Vein endothelial cell (primary cell): Measurements from ENCODE around the gene CHADL. TPM values are rescaled to one million over a fixed set of nuclear protein-coding genes. Genes with fewer than 3 reads are reported as not detected.

ENCODE experiments used
- small RNA-seq: library from RNA; depleted of rRNA; stranded (forward); fragments of <200 nt; gene quantifications from one replicate; pipeline ENCODE3, GENCODE V24; 2012
- total RNA-seq: library from RNA; depleted of rRNA; stranded (reverse); fragments of >200 nt; gene quantifications from 2 replicates; pipeline ENCODE4 v1.2.3, GENCODE V29; 2012

Gene CHADL, protein sequence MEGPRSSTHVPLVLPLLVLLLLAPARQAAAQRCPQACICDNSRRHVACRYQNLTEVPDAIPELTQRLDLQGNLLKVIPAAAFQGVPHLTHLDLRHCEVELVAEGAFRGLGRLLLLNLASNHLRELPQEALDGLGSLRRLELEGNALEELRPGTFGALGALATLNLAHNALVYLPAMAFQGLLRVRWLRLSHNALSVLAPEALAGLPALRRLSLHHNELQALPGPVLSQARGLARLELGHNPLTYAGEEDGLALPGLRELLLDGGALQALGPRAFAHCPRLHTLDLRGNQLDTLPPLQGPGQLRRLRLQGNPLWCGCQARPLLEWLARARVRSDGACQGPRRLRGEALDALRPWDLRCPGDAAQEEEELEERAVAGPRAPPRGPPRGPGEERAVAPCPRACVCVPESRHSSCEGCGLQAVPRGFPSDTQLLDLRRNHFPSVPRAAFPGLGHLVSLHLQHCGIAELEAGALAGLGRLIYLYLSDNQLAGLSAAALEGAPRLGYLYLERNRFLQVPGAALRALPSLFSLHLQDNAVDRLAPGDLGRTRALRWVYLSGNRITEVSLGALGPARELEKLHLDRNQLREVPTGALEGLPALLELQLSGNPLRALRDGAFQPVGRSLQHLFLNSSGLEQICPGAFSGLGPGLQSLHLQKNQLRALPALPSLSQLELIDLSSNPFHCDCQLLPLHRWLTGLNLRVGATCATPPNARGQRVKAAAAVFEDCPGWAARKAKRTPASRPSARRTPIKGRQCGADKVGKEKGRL
- 0.98 and 1.4 TPM in 2 replicates for total RNA-seq

DNA sequence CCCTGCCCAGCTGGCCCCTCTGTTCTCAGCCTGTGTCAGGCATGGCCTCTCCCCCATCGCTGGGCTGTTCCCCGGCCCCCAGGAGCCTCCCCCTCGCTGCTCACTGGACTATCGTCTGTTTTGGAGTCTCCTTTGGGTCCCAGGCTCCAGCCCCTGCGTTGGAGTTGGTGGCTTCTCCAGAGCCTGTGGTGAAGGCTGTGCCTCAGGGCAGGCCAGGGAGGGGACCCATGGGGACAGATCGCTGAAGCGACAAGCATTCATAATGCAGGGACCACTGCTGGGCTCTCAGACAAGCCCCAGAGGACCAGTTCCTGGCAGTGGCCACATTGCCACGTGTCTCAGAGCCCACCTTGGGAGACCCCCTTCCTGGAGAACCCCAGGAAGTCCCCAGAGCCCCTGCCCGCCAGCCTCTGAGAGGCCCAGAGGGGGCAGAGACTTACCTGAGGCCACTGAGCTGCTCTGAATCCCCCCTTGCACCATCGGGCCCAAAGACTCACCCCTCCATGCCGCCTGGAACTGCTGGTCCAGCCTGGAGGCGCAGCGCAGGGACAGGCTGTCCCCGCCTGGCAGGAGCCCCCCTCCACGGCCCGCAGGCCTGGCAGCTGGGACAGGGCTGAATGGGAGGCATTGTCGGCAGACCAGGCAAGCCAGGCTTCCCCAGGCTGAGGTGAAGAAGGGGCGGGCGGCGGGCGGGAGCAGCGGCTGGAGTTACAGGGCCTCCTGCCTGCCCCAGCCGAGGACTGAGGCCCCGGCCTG, at the start of gene CHADL:
Gene CHADL (minus strand): TSS at position 555 of the 756 bp plus-strand sequence. CDS start 50 bp downstream, at position 505.

GRCh38 chr22:41285820-41286638, 45.3 kb upstream of the CHADL start, which contains the start of gene RANGAP1:
Gene RANGAP1 (minus strand): TSS chr22:41286187. CDS start chr22:41281044, 5,143 bp downstream.

DNA sequence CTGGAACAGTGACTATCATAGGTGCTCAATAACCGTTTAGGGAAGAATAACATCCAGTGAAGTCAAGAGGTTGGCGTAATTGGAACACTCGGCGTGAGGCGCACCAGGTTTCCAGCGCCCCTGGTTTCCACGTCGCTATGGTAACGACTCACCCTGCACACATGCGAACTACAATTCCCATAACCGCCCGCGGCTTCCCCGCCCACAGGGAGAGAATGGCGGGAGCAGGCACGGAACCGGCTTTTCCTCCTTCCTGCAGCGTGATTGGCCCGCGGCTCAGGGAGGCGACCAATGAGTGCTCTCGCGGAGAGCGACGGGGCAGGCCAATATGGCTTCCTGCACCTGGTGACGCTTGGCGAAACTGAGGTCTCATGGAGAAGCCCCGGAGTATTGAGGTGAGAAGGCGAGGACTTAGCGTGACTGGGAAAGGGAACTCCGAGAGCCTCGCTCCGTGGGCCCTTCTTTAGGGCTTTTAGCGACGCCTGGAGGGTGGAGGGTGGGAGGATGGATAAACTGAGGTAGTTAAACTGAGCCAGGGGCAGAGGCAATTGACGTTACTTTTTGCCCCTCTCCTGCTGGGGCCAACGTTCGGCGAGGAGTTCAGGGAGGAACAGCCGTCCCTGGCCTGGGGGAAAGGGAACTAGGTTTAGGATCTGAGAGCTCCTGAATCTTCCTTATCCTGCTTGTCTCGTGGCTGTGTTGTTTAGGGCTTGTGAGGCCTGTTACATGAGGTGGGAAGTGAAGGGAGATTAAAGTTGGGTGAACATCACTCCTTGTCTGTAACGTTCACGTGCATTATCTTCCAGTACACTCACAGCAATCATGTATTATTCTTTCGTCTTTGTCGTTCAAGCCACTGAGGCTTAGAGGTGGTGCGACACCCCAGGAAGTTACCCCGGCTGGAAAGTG, 35.5 kb downstream of the CHADL start, which contains the start of gene L3MBTL2:
Gene L3MBTL2 (plus strand): TSS at position 321 of the 909 bp plus-strand sequence. CDS start 51 bp downstream, at position 372.

Small RNAs within 50 kb of the gene (small RNA-seq; reads per million reads assigned to genes)
- gene MIR6889, result not detected

Other genes starting within 250 kb of the CHADL start
- gene EP300, start 148.3 kb downstream of the CHADL start, total RNA-seq, result 62.7 and 71.9 TPM in 2 replicates
- 27.8 and 34.6 TPM in 2 replicates for gene L3MBTL2, start 35.6 kb downstream of the CHADL start, total RNA-seq
- gene RANGAP1, start 45.3 kb upstream of the CHADL start, total RNA-seq, result 133 and 171 TPM in 2 replicates
- gene ZC3H7B, start 60.6 kb upstream of the CHADL start, total RNA-seq, result 80.8 and 121 TPM in 2 replicates
- gene TEF, start 141.0 kb upstream of the CHADL start, total RNA-seq, result 3.9 and 5.2 TPM in 2 replicates
- 45.1 and 53.6 TPM in 2 replicates for gene TOB2, start 205.9 kb upstream of the CHADL start, total RNA-seq
- 48.3 and 53.3 TPM in 2 replicates for gene PHF5A, start 227.8 kb upstream of the CHADL start, total RNA-seq
- 82.0 and 96.0 TPM in 2 replicates for gene ACO2, start 228.2 kb upstream of the CHADL start, total RNA-seq